Muscle layer of colon (tissue), 2 donors: ENCODE data around the gene UNC13D.
A peak's percentile ranks its signal among the peaks of the same experiment; 100 is the strongest.

ENCODE experiments used
- H3K27ac ChIP-seq: one replicate; pipeline ENCODE4 v1.7.0; 2013; ENCODE audit warnings: low read depth, mild to moderate bottlenecking, low read length, moderate library complexity
- H3K27me3 ChIP-seq, 2 donors: one replicate each; pipeline ENCODE4 v1.7.0; 2013; ENCODE audit warnings: low read length in 2 of 2, mild to moderate bottlenecking in 2 of 2; ENCODE audit not compliant: insufficient read depth in 2 of 2, control insufficient read depth in 1 of 2
- H3K36me3 ChIP-seq: one replicate; pipeline ENCODE4 v1.7.0; 2013; ENCODE audit warnings: mild to moderate bottlenecking, low read length; ENCODE audit not compliant: insufficient read depth
- H3K4me1 ChIP-seq: one replicate; pipeline ENCODE4 v1.7.0; 2013; ENCODE audit warnings: mild to moderate bottlenecking, low read length; ENCODE audit not compliant: insufficient read depth
- H3K4me3 ChIP-seq, 2 donors: one replicate each; pipeline ENCODE4 v1.7.0; 2013; ENCODE audit warnings: low read length in 2 of 2, low read depth in 1 of 2, mild to moderate bottlenecking in 1 of 2, moderate library complexity in 1 of 2
- H3K9ac ChIP-seq: one replicate; pipeline ENCODE4 v1.7.0; 2013; ENCODE audit warnings: low read length
- H3K9me3 ChIP-seq: one replicate; pipeline ENCODE4 v1.7.0; 2013; ENCODE audit warnings: mild to moderate bottlenecking, low read length
- donor health status: abdominal sarcoma.
- donor health status: Adenocarcinoma of cecum.

UNC13D gene

DNA sequence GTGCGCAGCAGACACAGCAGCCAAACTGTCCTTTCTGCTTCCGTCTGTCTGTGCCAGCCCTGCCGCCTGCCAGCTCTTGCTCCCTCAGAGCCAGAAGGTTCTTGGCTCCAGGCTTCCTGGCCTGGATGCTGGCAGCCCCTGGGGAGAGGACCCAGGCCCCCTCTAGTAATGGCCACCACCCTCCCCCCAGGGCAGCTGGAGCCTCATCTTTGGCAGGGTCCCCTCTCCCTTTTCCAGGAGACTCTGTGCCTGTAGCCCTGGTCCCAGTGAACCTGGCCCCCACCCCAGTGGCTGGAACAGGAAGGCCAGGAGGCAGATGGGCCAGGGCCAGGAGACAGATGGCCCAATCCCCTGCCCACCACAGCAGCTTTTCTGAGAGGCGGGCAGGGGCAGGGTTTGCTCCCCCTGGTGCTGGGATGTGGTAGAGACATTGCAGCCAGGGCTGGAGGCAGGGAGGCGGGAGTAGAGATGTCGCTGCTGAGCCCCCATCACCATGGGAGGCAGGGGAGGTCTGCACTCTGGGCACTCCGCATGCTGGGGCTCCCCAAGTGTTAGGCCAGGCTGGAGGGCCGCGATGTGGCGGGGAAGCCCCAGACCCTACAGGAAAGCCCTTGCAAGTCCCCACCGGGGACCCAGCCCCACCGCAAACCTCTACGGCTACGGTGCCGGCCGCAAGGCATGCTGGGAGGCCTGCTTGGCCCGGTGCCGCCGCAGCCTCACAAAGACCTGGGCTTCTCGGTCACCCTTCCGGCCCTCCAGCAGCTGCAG, 16.7 kb downstream of the UNC13D start:
- Histone ChIP-seq H3K27ac (peak overlapping the region; percentile 80), H3K9me3 (no peaks in the 10 kb centered on the region), H3K27me3 (no peaks in the 10 kb centered on the region), H3K9ac (no peak overlapping the region), H3K4me3 (peak overlapping the region; percentile 47 to 54), H3K36me3 (peaks cover 31% of the 10 kb centered on the region), H3K4me1 (peaks cover 14% of the 10 kb centered on the region)

DNA sequence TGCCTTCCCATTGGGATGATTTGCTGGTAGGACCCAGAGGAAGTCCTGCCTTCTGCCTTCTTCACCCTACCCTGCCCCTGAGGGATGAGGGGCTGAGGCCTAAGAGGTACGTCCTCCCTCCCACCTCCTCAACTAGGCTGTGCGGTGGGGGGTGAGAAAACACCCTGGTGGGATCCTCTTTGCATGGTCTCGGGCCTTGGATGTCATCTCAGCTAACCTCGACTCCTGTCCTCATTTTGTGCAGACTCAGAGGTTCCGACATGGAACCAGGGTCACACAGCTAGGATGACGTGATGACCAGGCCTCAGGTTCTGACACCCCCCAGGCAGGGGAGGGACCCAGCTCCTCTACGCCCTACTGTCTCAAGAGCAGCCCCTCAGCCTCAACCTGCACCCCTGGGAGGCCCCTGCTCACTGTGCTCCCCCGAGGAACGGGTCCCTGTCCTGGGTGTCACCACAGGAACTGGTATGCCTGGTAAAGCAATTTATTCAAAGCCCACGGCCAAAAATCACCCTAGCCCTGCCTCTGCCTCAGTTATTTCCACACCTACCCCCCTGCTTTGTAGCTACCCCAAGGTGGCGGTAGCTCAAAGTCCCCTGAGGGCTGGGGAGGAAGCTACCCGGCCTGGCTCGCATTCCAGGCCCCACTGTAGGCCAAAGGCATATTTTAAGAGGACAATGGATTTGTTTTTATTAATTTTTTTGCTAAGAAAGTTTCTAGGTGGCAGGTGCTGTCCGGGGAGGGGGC, 17.5 kb downstream of the UNC13D start:
- peaks cover 39% of the 10 kb centered on the region for H3K36me3 ChIP-seq
- H3K27me3 ChIP-seq = no peaks in the 10 kb centered on the region
- peak overlapping the region; percentile 80 for H3K27ac ChIP-seq
- H3K9me3 ChIP-seq = no peaks in the 10 kb centered on the region
- H3K9ac ChIP-seq = no peak overlapping the region
- H3K4me3 ChIP-seq = no peak overlapping the region
- H3K4me1 ChIP-seq = peaks cover 14% of the 10 kb centered on the region

- H3K4me3 ChIP-seq = no peak overlapping the region
- H3K36me3 ChIP-seq = peaks cover 47% of the 10 kb centered on the region
- no peaks in the 10 kb centered on the region for H3K9me3 ChIP-seq
- no peak overlapping the region for H3K9ac ChIP-seq
- peaks cover 14% of the 10 kb centered on the region for H3K4me1 ChIP-seq
- H3K27me3 ChIP-seq = no peaks in the 10 kb centered on the region
- no peak overlapping the region for H3K27ac ChIP-seq
These were observed 18.3 kb downstream of the UNC13D start for GRCh38 chr17:75825748-75826370.

- Histone ChIP-seq H3K27ac (no peak overlapping the region), H3K4me1 (peaks cover 14% of the 10 kb centered on the region), H3K36me3 (peaks cover 54% of the 10 kb centered on the region)
These were observed 19.1 kb downstream of the UNC13D start for GRCh38 chr17:75825149-75825552.

DNA sequence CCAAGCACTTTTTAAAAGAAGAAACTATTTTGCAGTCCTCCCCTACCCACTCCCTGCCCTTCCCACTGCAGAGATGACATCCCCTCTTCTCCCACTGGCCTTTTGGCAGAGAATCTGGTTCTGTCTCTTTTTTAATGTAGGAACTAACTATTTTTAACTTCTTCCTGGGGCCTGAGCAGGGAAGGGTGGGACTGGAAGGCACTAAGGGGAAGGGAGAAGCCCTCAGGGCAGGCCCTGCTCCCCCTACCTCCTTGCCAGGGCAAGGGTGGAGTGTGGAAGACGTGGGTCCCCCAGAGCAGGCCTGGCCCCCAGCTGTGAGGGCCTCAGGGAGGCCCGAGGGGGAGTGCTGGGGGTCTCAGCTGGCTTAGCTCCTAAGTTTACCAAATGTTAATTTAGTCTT, 19.5 kb downstream of the UNC13D start:
- H3K36me3 ChIP-seq = peaks cover 54% of the 10 kb centered on the region
- peaks cover 14% of the 10 kb centered on the region for H3K4me1 ChIP-seq
- no peaks in the 10 kb centered on the region for H3K27me3 ChIP-seq
- H3K4me3 ChIP-seq = no peak overlapping the region
- no peak overlapping the region for H3K9ac ChIP-seq
- H3K9me3 ChIP-seq = no peaks in the 10 kb centered on the region
- H3K27ac ChIP-seq = no peak overlapping the region

More at GRCh38 chr17:75825149-75825552, 19.1 kb downstream of the UNC13D start:
- Histone ChIP-seq H3K4me3 (no peak overlapping the region), H3K27me3 (no peaks in the 10 kb centered on the region), H3K9ac (no peak overlapping the region), H3K9me3 (no peaks in the 10 kb centered on the region)

DNA sequence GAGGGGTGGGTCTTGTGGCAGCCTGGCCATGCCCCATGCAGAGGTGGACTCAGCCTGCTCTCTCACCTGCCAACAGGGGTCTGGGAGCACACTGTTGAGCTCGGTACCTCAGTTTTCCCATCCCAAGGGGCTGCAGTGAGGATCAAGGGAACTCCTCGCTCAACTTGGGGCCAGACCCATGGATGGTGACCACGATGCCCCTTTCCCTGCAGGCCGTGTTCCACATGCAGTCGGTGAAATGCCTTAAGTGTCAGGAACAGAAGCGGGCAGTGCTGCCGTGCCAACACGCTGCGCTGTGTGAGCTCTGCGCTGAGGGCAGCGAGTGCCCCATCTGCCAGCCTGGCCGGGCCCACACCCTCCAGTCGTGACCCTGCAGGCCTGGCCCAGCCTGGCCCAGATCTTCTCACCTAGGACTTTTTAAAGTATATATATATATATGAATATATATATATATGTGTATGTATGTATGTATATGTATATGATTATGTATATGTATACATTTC, 20.1 kb downstream of the UNC13D start:
- Histone ChIP-seq H3K27me3 (no peaks in the 10 kb centered on the region), H3K4me1 (peaks cover 14% of the 10 kb centered on the region), H3K9ac (no peak overlapping the region), H3K27ac (no peak overlapping the region), H3K9me3 (no peaks in the 10 kb centered on the region), H3K4me3 (no peak overlapping the region), H3K36me3 (peaks cover 57% of the 10 kb centered on the region)

DNA sequence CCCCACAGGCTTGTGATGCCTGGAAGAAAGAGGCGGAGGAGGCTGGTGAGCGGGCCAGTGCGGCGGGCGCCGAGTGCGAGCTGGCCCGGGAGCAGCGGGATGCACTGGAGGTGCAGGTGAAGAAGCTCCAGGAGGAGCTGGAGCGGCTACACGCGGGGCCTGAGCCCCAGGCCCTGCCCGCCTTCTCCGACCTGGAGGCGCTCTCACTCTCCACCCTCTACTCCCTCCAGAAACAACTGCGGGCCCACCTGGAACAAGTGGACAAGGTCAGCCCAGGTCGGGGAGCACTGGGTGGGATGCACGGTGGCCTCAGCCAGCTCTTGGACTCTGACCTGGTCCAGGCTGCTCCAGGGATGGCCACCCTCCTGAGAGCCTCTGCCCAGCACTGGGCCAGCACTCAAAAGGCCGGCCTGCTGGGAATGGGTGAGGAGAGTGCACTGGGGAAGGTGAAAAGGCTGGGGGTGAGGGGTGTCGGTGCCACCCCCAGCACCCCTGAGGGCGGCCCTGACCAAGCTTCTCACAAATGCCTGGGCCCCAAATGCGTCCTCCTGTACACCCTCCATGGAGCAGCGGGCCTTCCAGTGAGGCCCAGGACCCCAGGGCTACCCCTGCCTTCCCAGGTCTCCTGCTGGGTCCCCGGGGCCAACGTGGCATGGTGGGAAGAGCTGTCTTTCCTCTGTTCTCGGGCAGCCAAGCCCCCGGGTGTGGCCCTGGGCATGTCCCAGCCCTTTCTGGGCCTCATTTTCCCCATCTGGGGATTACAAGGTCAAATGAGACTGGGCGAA, 20.8 kb downstream of the UNC13D start:
- Histone ChIP-seq H3K27me3 (no peaks in the 10 kb centered on the region), H3K27ac (no peak overlapping the region), H3K36me3 (peaks cover 59% of the 10 kb centered on the region), H3K4me1 (peaks cover 14% of the 10 kb centered on the region), H3K4me3 (no peak overlapping the region), H3K9ac (no peak overlapping the region), H3K9me3 (no peaks in the 10 kb centered on the region)

GRCh38 chr17:75822800-75823166, 21.4 kb downstream of the UNC13D start:
- no peak overlapping the region for H3K9ac ChIP-seq
- no peak overlapping the region for H3K27ac ChIP-seq
- peaks cover 8% of the 10 kb centered on the region for H3K4me1 ChIP-seq
- no peaks in the 10 kb centered on the region for H3K9me3 ChIP-seq
- H3K4me3 ChIP-seq = no peak overlapping the region
- H3K36me3 ChIP-seq = peaks cover 66% of the 10 kb centered on the region
- no peaks in the 10 kb centered on the region for H3K27me3 ChIP-seq

- Histone ChIP-seq H3K27me3 (no peaks in the 10 kb centered on the region), H3K4me3 (no peak overlapping the region), H3K27ac (no peak overlapping the region), H3K36me3 (peaks cover 71% of the 10 kb centered on the region), H3K9ac (no peak overlapping the region), H3K9me3 (no peaks in the 10 kb centered on the region), H3K4me1 (peaks cover 3% of the 10 kb centered on the region)
These were observed 21.9 kb downstream of the UNC13D start for GRCh38 chr17:75822119-75822799.

GRCh38 chr17:75821552-75821951, 22.7 kb downstream of the UNC13D start:
- peaks cover 78% of the 10 kb centered on the region for H3K36me3 ChIP-seq
- no peaks in the 10 kb centered on the region for H3K27me3 ChIP-seq
- no peaks in the 10 kb centered on the region for H3K4me1 ChIP-seq
- no peaks in the 10 kb centered on the region for H3K9me3 ChIP-seq
- H3K9ac ChIP-seq = no peak overlapping the region
- H3K27ac ChIP-seq = no peak overlapping the region
- H3K4me3 ChIP-seq = no peak overlapping the region
